Endothelial cell of umbilical vein (primary cell): ENCODE measurements around the gene BRSK1. TPM values are rescaled to one million over a fixed set of nuclear protein-coding genes. Genes with fewer than 3 reads are reported as not detected.

Experiments used
- BruUV-seq: library from RNA; stranded (reverse); fragments of 400-500 nt; replicated peaks from 2 replicates; lab custom pipeline; 2021; lab: Mats Ljungman, UMichigan
- CTCF ChIA-PET: fragments of 300-600, 350-600 bp; sonication (Branson Sonifier 250); formaldehyde crosslinking; loops from one replicate; lab custom pipeline; 2021; ENCODE audit warnings: antibody characterized with exemption, inconsistent platforms; lab: Charles Lee
- POLR2A ChIA-PET: fragments of 300-600, 350-600 bp; sonication (Branson Sonifier 250); formaldehyde crosslinking; loops from one replicate; lab custom pipeline; 2021; ENCODE audit warnings: antibody characterized with exemption, inconsistent platforms; lab: Charles Lee
- DNase-seq: peaks from one replicate; pipeline ENCODE4 v3.0.0-alpha.2; 2011; ENCODE audit warnings: low read depth, low spot score
- FAIRE-seq: peaks from 2 replicates; lab custom pipeline; 2011; peaks lifted over from hg19 to GRCh38; lab: Jason Lieb, UNC
- H2AFZ ChIP-seq: 2 replicates; pipeline ENCODE4 v1.6.0; 2012; ENCODE audit warnings: low read depth, low read length, control low read depth, inconsistent platforms
- H3K27ac ChIP-seq: 2 replicates; pipeline ENCODE4 v1.5.1; 2011; ENCODE audit warnings: low read depth, mild to moderate bottlenecking, control low read depth, low read length, moderate library complexity; ENCODE audit not compliant: insufficient read depth
- H3K27me3 ChIP-seq, 2 experiments: 2 replicates each; pipeline versions ENCODE4 v1.6.0 to v1.6.1; 2011; ENCODE audit warnings: low read length in 2 of 2, mixed read lengths in 1 of 2; ENCODE audit not compliant: control insufficient read depth in 2 of 2, insufficient read depth in 2 of 2
- H3K36me3 ChIP-seq, 2 experiments: 2 replicates in 1 of 2; 3 replicates in 1 of 2; pipeline ENCODE4 v1.5.1; 2011; ENCODE audit warnings: low read length in 2 of 2, mild to moderate bottlenecking in 1 of 2, moderate library complexity in 1 of 2; ENCODE audit not compliant: control insufficient read depth in 2 of 2, insufficient read depth in 2 of 2; ENCODE audit errors: extremely low read depth in 1 of 2
- H3K4me1 ChIP-seq: 3 replicates; pipeline ENCODE4 v1.5.1; 2011; ENCODE audit warnings: mild to moderate bottlenecking, low read length; ENCODE audit not compliant: control insufficient read depth, insufficient read depth; ENCODE audit errors: extremely low read depth
- H3K4me2 ChIP-seq: 2 replicates; pipeline ENCODE4 v1.6.1; 2011; ENCODE audit warnings: low read length, control low read depth, mixed read lengths; ENCODE audit not compliant: insufficient read depth
- H3K4me3 ChIP-seq, 3 experiments: fragments of 200-600 bp in 1 of 3; sonication (generic), shearing (Covaris generic) in 1 of 3; replicated peaks in 1 of 3; 2 replicates each; pipeline ENCODE4 v1.5.1; 2011 to 2016; ENCODE audit warnings: control low read depth in 3 of 3, low read length in 3 of 3, mild to moderate bottlenecking in 2 of 3, inconsistent platforms in 1 of 3, low read depth in 1 of 3, moderate library complexity in 1 of 3; ENCODE audit not compliant: insufficient read depth in 1 of 3
- H3K79me2 ChIP-seq: 2 replicates; pipeline ENCODE4 v1.6.0; 2012; ENCODE audit warnings: low read length, inconsistent platforms; ENCODE audit not compliant: control insufficient read depth, insufficient read depth
- H3K9ac ChIP-seq: replicated peaks from 2 replicates; pipeline ENCODE3; 2011; ENCODE audit warnings: low read length, control low read depth; ENCODE audit not compliant: insufficient read depth; ENCODE audit errors: extremely low read depth
- H3K9me1 ChIP-seq: replicated peaks from 3 replicates; pipeline ENCODE4 v1.6.0; 2011; ENCODE audit warnings: mild to moderate bottlenecking, low read length; ENCODE audit not compliant: control insufficient read depth, insufficient read depth; ENCODE audit errors: extremely low read depth
- H3K9me3 ChIP-seq: replicated peaks from 2 replicates; pipeline ENCODE4 v1.5.1; 2012; ENCODE audit warnings: low read length, inconsistent platforms; ENCODE audit not compliant: control insufficient read depth, insufficient read depth
- H4K20me1 ChIP-seq: replicated peaks from 2 replicates; pipeline ENCODE3; 2011; ENCODE audit warnings: mild to moderate bottlenecking, low read length; ENCODE audit not compliant: control insufficient read depth, insufficient read depth; ENCODE audit errors: extremely low read depth
- EZH2 ChIP-seq: IDR thresholded peaks from 2 replicates; pipeline ENCODE4 v1.6.1; 2012; ENCODE audit warnings: borderline replicate concordance, low read depth, mild to moderate bottlenecking, moderate library complexity, low read length, inconsistent platforms; ENCODE audit not compliant: severe bottlenecking
- FOS ChIP-seq: IDR thresholded peaks from 2 replicates; pipeline ENCODE4 v1.6.1; 2011; ENCODE audit warnings: mild to moderate bottlenecking, low read length, moderate library complexity, borderline replicate concordance; ENCODE audit not compliant: insufficient read depth
- GATA2 ChIP-seq: IDR thresholded peaks from 2 replicates; pipeline ENCODE4 v1.7.0; 2011; ENCODE audit warnings: low read depth, mild to moderate bottlenecking, moderate library complexity, mixed read lengths, low read length; ENCODE audit not compliant: insufficient read length, insufficient read depth
- JUN ChIP-seq: IDR thresholded peaks from 2 replicates; pipeline ENCODE4 v1.6.1; 2011; ENCODE audit warnings: borderline replicate concordance, low read depth; ENCODE audit not compliant: insufficient read length, insufficient read depth
- MYC ChIP-seq: IDR thresholded peaks from one replicate; pipeline ENCODE4 v1.6.1; 2011; ENCODE audit warnings: mild to moderate bottlenecking, low read depth, low read length
- POLR2A ChIP-seq: IDR thresholded peaks from 2 replicates; pipeline ENCODE4 v1.6.1; 2012; ENCODE audit warnings: low read depth, mild to moderate bottlenecking, control low read depth, low read length
- POLR2AphosphoS5 ChIP-seq: IDR thresholded peaks from 2 replicates; pipeline ENCODE4 v1.6.1; 2012; ENCODE audit warnings: low read depth, mild to moderate bottlenecking, control low read depth, low read length, moderate library complexity; ENCODE audit not compliant: insufficient read depth
- dilution Hi-C: fragments of 300-500 bp; cut with MboI; formaldehyde crosslinking; loops from one replicate; pipeline ENCODE4 v1.15.0; 2019; ENCODE audit warnings: low sequenced_read_pairs; ENCODE audit not compliant: extremely low pct_ligation_motif_present
- intact Hi-C: fragments of 100-400 bp; cut with micrococcal nuclease; formaldehyde crosslinking; loops from one replicate; pipeline ENCODE4 v1.10.0; 2022
- polyA plus RNA-seq, 4 experiments: library from polyadenylated mRNA; depleted of rRNA in 3 of 4; stranded (reverse) in 3 of 4; unstranded in 1 of 4; fragments of >200 nt; gene quantifications; 2 replicates each; pipeline versions ENCODE4 v1.2.1 to v1.2.3, GENCODE V29; 2011 to 2012; ENCODE audit warnings: missing spikeins in 1 of 4
- total RNA-seq: library from RNA; stranded (reverse); gene quantifications from 2 replicates; pipeline ENCODE4 v1.2.3, GENCODE V29; 2021
- TF ChIP-seq, protein P1 (sequence below): IDR thresholded peaks from 2 replicates; pipeline ENCODE4 v1.6.1; 2011; ENCODE audit not compliant: insufficient read depth, insufficient read length
- TF ChIP-seq, protein P2 (sequence below), 2 donors: IDR thresholded peaks; 1 replicate in 1 of 2; 2 replicates in 1 of 2; pipeline ENCODE4 v1.5.1; 2011; ENCODE audit warnings: low read length in 2 of 2, mild to moderate bottlenecking in 2 of 2, moderate library complexity in 2 of 2, control low read depth in 1 of 2, inconsistent platforms in 1 of 2, low read depth in 1 of 2; ENCODE audit not compliant: insufficient read depth in 1 of 2; ENCODE audit errors: extremely low read depth in 1 of 2

BRSK1 gene
- total and polyA plus RNA-seq, 2 donors (not counting 3 experiments of a cell fraction or from before 2014, with no cell fraction given) = 0.33 to 0.44 TPM

DNA sequence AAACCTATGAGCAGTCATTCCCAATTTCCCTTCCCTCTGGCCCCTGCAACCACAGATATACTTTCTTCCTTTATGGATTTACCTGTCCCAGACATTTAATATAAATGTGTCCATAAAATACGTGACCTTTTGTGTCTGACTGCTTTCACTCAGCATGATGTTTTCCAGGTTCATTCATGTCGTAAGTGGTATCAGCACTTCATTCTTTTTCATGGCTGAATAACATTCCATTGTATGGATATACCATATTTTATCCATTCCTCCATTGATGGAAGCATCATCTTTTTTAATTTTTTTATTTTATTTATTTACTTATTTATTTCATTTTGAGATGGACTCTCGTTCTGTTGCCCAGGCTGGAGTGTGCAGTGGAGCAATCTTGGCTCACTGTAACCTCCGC is 17.0 kb upstream of the BRSK1 start:
- CTCF ChIA-PET = no interaction called here
- no TSS peak for BruUV-seq
- H3K79me2 ChIP-seq = no peaks in the 10 kb centered on the region
- no peak overlapping the region for H3K4me3 ChIP-seq
- no peaks in the 10 kb centered on the region for H3K36me3 ChIP-seq
- no peak overlapping the region for H3K9ac ChIP-seq
- POLR2A ChIA-PET = no interaction called here
- DNase-seq (no peak), FAIRE-seq (no peak)
- H4K20me1 ChIP-seq = no peaks in the 10 kb centered on the region
- H3K27me3 ChIP-seq = no peaks in the 10 kb centered on the region
- no peak overlapping the region for H3K4me2 ChIP-seq
- intact Hi-C loops = no loop called here
- no peaks in the 10 kb centered on the region for H3K4me1 ChIP-seq
- no peak overlapping the region for H2AFZ ChIP-seq
- H3K27ac ChIP-seq = no peak overlapping the region
- dilution Hi-C loops = no loop called here
- H3K9me1 ChIP-seq = no peaks in the 10 kb centered on the region
- H3K9me3 ChIP-seq = no peaks in the 10 kb centered on the region
- TF ChIP-seq, protein P1, sequence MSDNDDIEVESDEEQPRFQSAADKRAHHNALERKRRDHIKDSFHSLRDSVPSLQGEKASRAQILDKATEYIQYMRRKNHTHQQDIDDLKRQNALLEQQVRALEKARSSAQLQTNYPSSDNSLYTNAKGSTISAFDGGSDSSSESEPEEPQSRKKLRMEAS = no peak
- TF ChIP-seq, protein P2, sequence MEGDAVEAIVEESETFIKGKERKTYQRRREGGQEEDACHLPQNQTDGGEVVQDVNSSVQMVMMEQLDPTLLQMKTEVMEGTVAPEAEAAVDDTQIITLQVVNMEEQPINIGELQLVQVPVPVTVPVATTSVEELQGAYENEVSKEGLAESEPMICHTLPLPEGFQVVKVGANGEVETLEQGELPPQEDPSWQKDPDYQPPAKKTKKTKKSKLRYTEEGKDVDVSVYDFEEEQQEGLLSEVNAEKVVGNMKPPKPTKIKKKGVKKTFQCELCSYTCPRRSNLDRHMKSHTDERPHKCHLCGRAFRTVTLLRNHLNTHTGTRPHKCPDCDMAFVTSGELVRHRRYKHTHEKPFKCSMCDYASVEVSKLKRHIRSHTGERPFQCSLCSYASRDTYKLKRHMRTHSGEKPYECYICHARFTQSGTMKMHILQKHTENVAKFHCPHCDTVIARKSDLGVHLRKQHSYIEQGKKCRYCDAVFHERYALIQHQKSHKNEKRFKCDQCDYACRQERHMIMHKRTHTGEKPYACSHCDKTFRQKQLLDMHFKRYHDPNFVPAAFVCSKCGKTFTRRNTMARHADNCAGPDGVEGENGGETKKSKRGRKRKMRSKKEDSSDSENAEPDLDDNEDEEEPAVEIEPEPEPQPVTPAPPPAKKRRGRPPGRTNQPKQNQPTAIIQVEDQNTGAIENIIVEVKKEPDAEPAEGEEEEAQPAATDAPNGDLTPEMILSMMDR (IDR thresholded peaks at IDR 0.05; ENCODE audit: extremely low read depth in 1 of 2, insufficient read depth in 1 of 2, low read depth in 1 of 2, low read length in 2 of 2) = no peak
- TF ChIP-seq POLR2A = no peak
- TF ChIP-seq EZH2 = no peak
- no peak for TF ChIP-seq FOS
- TF ChIP-seq GATA2 = no peak
- TF ChIP-seq POLR2AphosphoS5 = no peak
- TF ChIP-seq MYC = no peak
- TF ChIP-seq JUN = no peak
